HepG2 (cell line): ENCODE measurements around the gene ACOT2.
"Not testable (repeated sequence)": the region's sequence is repeated elsewhere in the genome, so short reads cannot be mapped to it uniquely, and the experiment has no call there.

Source experiments
- HCFC1 ChIP-seq: fragments of 150-350 bp; IDR thresholded peaks from 2 replicates; pipeline ENCODE4 v1.6.1; 2014; ENCODE audit warnings: low read depth, low read length
- MXI1 ChIP-seq: IDR thresholded peaks from 3 replicates; pipeline ENCODE4 v1.6.1; 2012; ENCODE audit warnings: low read depth, low read length, inconsistent platforms, borderline replicate concordance
- MYC ChIP-seq: sonication (generic); formaldehyde crosslinking; IDR thresholded peaks from 2 replicates; pipeline ENCODE4 v1.9.0; 2021; ENCODE audit warnings: missing genetic modification reagents, borderline replicate concordance
- NFYB ChIP-seq: sonication (generic); formaldehyde crosslinking; IDR thresholded peaks from 2 replicates; pipeline ENCODE4 v1.4.0; 2020; ENCODE audit warnings: missing genetic modification reagents
- POLR2A ChIP-seq, 2 experiments: IDR thresholded peaks; 2 replicates each; pipeline ENCODE4 v1.6.1; 2011; ENCODE audit warnings: low read depth in 2 of 2, low read length in 2 of 2, mild to moderate bottlenecking in 1 of 2, moderate library complexity in 1 of 2; ENCODE audit not compliant: insufficient read depth in 1 of 2
- RARG ChIP-seq: sonication (generic); formaldehyde crosslinking; IDR thresholded peaks from 2 replicates; pipeline ENCODE4 v1.4.0; 2020; ENCODE audit warnings: low read depth, mild to moderate bottlenecking, missing genetic modification reagents
- TEAD2 ChIP-seq: sonication (generic); formaldehyde crosslinking; IDR thresholded peaks from 2 replicates; pipeline ENCODE4 v1.9.0; 2021; ENCODE audit warnings: missing genetic modification reagents
- TP53 ChIP-seq: sonication (generic); formaldehyde crosslinking; conservative IDR thresholded peaks from 2 replicates; pipeline ENCODE4 v1.4.0; 2020; ENCODE audit warnings: missing genetic modification reagents
- ZBTB8A ChIP-seq: sonication (generic); formaldehyde crosslinking; IDR thresholded peaks from 2 replicates; pipeline ENCODE4 v1.4.0; 2020; ENCODE audit warnings: mild to moderate bottlenecking, low read depth, missing genetic modification reagents, borderline replicate concordance
- ZNF510 ChIP-seq: sonication (generic); formaldehyde crosslinking; IDR thresholded peaks from 2 replicates; pipeline ENCODE4 v1.4.0; 2020; ENCODE audit warnings: low read depth, mild to moderate bottlenecking, missing genetic modification reagents
- TF ChIP-seq, protein P1 (sequence below): sonication (generic); formaldehyde crosslinking; IDR thresholded peaks from 2 replicates; pipeline ENCODE4 v1.5.0; 2020; ENCODE audit warnings: missing genetic modification reagents
- TF ChIP-seq, protein P2 (sequence below): sonication (generic); formaldehyde crosslinking; IDR thresholded peaks from 2 replicates; pipeline ENCODE4 v1.5.0; 2020; ENCODE audit warnings: mild to moderate bottlenecking, missing genetic modification reagents, moderate library complexity
- TF ChIP-seq, protein P3 (sequence below): sonication (generic); formaldehyde crosslinking; IDR thresholded peaks from 2 replicates; pipeline ENCODE4 v1.4.0; 2020; ENCODE audit warnings: low read depth, missing genetic modification reagents

DNA sequence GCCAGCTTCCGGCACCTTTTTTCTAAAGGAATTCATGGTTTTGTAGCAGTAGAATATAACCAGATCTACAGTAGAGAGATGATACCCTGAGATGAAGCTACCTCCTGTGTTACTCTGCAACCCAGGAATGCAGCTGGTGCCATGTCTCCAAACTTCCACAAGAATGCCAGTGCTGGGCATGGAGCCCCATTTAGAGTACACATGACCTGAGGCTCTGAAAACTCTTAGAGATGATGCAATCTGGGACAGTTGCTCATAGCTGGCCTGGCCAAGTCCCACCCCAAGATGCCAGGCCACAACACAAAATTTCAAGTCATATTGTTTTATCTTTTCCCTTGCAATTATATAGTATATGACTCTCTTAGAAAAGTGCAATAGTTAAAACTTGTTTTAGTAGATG is 23.7 kb upstream of the ACOT2 start:
- not testable (repeated sequence) for TF ChIP-seq POLR2A (IDR thresholded peaks at IDR 0.05; ENCODE audit: insufficient read depth in 1 of 2, low read depth in 2 of 2, low read length in 2 of 2); NFYB; MYC (CRISPR knock-in tag); ZBTB8A (CRISPR knock-in tag); TEAD2; HCFC1; RARG; ZNF510 (CRISPR knock-in tag); TP53; MXI1
- TF ChIP-seq, protein P1, sequence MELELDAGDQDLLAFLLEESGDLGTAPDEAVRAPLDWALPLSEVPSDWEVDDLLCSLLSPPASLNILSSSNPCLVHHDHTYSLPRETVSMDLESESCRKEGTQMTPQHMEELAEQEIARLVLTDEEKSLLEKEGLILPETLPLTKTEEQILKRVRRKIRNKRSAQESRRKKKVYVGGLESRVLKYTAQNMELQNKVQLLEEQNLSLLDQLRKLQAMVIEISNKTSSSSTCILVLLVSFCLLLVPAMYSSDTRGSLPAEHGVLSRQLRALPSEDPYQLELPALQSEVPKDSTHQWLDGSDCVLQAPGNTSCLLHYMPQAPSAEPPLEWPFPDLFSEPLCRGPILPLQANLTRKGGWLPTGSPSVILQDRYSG (CRISPR knock-in tag) = not testable (repeated sequence)
- TF ChIP-seq, protein P2, sequence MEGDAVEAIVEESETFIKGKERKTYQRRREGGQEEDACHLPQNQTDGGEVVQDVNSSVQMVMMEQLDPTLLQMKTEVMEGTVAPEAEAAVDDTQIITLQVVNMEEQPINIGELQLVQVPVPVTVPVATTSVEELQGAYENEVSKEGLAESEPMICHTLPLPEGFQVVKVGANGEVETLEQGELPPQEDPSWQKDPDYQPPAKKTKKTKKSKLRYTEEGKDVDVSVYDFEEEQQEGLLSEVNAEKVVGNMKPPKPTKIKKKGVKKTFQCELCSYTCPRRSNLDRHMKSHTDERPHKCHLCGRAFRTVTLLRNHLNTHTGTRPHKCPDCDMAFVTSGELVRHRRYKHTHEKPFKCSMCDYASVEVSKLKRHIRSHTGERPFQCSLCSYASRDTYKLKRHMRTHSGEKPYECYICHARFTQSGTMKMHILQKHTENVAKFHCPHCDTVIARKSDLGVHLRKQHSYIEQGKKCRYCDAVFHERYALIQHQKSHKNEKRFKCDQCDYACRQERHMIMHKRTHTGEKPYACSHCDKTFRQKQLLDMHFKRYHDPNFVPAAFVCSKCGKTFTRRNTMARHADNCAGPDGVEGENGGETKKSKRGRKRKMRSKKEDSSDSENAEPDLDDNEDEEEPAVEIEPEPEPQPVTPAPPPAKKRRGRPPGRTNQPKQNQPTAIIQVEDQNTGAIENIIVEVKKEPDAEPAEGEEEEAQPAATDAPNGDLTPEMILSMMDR = not testable (repeated sequence)
- TF ChIP-seq, protein P3, sequence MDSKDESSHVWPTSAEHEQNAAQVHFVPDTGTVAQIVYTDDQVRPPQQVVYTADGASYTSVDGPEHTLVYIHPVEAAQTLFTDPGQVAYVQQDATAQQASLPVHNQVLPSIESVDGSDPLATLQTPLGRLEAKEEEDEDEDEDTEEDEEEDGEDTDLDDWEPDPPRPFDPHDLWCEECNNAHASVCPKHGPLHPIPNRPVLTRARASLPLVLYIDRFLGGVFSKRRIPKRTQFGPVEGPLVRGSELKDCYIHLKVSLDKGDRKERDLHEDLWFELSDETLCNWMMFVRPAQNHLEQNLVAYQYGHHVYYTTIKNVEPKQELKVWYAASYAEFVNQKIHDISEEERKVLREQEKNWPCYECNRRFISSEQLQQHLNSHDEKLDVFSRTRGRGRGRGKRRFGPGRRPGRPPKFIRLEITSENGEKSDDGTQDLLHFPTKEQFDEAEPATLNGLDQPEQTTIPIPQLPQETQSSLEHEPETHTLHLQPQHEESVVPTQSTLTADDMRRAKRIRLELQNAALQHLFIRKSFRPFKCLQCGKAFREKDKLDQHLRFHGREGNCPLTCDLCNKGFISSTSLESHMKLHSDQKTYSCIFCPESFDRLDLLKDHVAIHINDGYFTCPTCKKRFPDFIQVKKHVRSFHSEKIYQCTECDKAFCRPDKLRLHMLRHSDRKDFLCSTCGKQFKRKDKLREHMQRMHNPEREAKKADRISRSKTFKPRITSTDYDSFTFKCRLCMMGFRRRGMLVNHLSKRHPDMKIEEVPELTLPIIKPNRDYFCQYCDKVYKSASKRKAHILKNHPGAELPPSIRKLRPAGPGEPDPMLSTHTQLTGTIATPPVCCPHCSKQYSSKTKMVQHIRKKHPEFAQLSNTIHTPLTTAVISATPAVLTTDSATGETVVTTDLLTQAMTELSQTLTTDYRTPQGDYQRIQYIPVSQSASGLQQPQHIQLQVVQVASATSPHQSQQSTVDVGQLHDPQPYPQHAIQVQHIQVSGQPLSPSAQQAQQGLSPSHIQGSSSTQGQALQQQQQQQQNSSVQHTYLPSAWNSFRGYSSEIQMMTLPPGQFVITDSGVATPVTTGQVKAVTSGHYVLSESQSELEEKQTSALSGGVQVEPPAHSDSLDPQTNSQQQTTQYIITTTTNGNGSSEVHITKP (CRISPR knock-in tag) = not testable (repeated sequence)
